GM23338 (cell line): ENCODE data around the gene MAN2C1. TPM values are rescaled to one million over a fixed set of nuclear protein-coding genes. Genes with fewer than 3 reads are reported as not detected.

Experiments
- ATAC-seq: fragments of 200-7000 bp; cut with Tn5 transposase; 3 replicates; pipeline ENCODE4 v1.9.1; 2020
- DNase-seq: peaks from one replicate; pipeline ENCODE4 v3.0.0-alpha.2; 2015; ENCODE audit warnings: low spot score
- H2AFZ ChIP-seq: fragments of 200-600 bp; sonication (generic); 2 replicates; pipeline ENCODE4 v1.8.0; 2016; ENCODE audit warnings: antibody characterized with exemption, mild to moderate bottlenecking, moderate library complexity
- H3F3A ChIP-seq: fragments of 200-600 bp; sonication (generic); replicated peaks from 2 replicates; pipeline ENCODE4 v1.8.0; 2017; ENCODE audit warnings: antibody characterized with exemption, mixed run types, low read depth
- H3K27ac ChIP-seq: fragments of 200-600 bp; sonication (generic); 2 replicates; pipeline ENCODE4 v1.6.1; 2016; ENCODE audit warnings: low read depth
- H3K27me3 ChIP-seq: fragments of 200-600 bp; sonication (generic); 2 replicates; pipeline ENCODE4 v1.8.0; 2016; ENCODE audit warnings: mild to moderate bottlenecking, mixed run types, moderate library complexity; ENCODE audit not compliant: insufficient read depth
- H3K36me3 ChIP-seq: fragments of 200-600 bp; sonication (generic); 2 replicates; pipeline ENCODE4 v1.8.0; 2016; ENCODE audit warnings: mild to moderate bottlenecking; ENCODE audit not compliant: insufficient read depth
- H3K4me1 ChIP-seq: fragments of 200-600 bp; sonication (generic); 2 replicates; pipeline ENCODE4 v1.8.0; 2016; ENCODE audit warnings: mild to moderate bottlenecking, moderate library complexity; ENCODE audit not compliant: insufficient read depth
- H3K4me2 ChIP-seq: fragments of 200-600 bp; sonication (generic); 2 replicates; pipeline ENCODE4 v1.7.1; 2017; ENCODE audit warnings: mixed run types
- H3K4me3 ChIP-seq: fragments of 200-600 bp; sonication (generic); 2 replicates; pipeline ENCODE4 v1.6.1; 2016; ENCODE audit warnings: mixed run types
- H3K79me2 ChIP-seq: fragments of 200-600 bp; sonication (generic); replicated peaks from 2 replicates; pipeline ENCODE4 v1.8.0; 2017; ENCODE audit warnings: mild to moderate bottlenecking; ENCODE audit not compliant: insufficient read depth
- H3K9me2 ChIP-seq: fragments of 200-600 bp; sonication (generic); 2 replicates; pipeline ENCODE4 v1.8.0; 2017; ENCODE audit not compliant: insufficient read depth
- H4K20me1 ChIP-seq: fragments of 200-600 bp; sonication (generic); replicated peaks from 2 replicates; pipeline ENCODE4 v1.8.0; 2017; ENCODE audit warnings: mild to moderate bottlenecking; ENCODE audit not compliant: insufficient read depth
- H3K27ac Mint-ChIP-seq: 2 replicates; pipeline ENCODE4 v1.8.0; 2020; ENCODE audit warnings: inconsistent platforms, mild to moderate bottlenecking, moderate library complexity, mixed read lengths
- H3K27me3 Mint-ChIP-seq: 3 replicates; pipeline ENCODE4 v1.8.0; 2022; ENCODE audit warnings: low read depth, mild to moderate bottlenecking, moderate library complexity, mixed read lengths, inconsistent platforms; ENCODE audit not compliant: insufficient read depth, poor library complexity
- H3K36me3 Mint-ChIP-seq: 3 replicates; pipeline ENCODE4 v1.8.0; 2021; ENCODE audit warnings: low read depth, mild to moderate bottlenecking, inconsistent platforms, moderate library complexity, mixed read lengths
- H3K4me1 Mint-ChIP-seq: 3 replicates; pipeline ENCODE4 v1.8.0; 2020; ENCODE audit warnings: mild to moderate bottlenecking, inconsistent platforms, mixed read lengths
- H3K4me3 Mint-ChIP-seq: 3 replicates; pipeline ENCODE4 v1.8.0; 2021; ENCODE audit warnings: moderate library complexity, mild to moderate bottlenecking, inconsistent platforms, mixed read lengths
- H3K9me3 Mint-ChIP-seq: 3 replicates; pipeline ENCODE4 v1.8.0; 2020; ENCODE audit warnings: moderate library complexity, mild to moderate bottlenecking, inconsistent platforms, mixed read lengths
- CREB1 ChIP-seq: fragments of 250-450 bp; sonication (Bioruptor Pico); IDR thresholded peaks from 2 replicates; pipeline ENCODE4 v1.5.0; 2020; ENCODE audit warnings: low read depth, mild to moderate bottlenecking, moderate library complexity
- JUNB ChIP-seq: IDR thresholded peaks from one replicate; pipeline ENCODE4 v1.6.1; 2016; ENCODE audit warnings: antibody characterized with exemption; ENCODE audit not compliant: unreplicated experiment
- NANOG ChIP-seq: IDR thresholded peaks from 2 replicates; pipeline ENCODE4 v1.6.1; 2016; ENCODE audit warnings: antibody characterized with exemption, borderline replicate concordance
- POLR2AphosphoS5 ChIP-seq: IDR thresholded peaks from 2 replicates; pipeline ENCODE4 v1.6.1; 2016; ENCODE audit warnings: antibody characterized with exemption, low read depth
- ZNF114 ChIP-seq: fragments of 250-450 bp; sonication (Bioruptor Pico); IDR thresholded peaks from 2 replicates; pipeline ENCODE4 v1.5.0; 2020; ENCODE audit warnings: mild to moderate bottlenecking, moderate library complexity
- ZNF331 ChIP-seq: fragments of 250-450 bp; sonication (Bioruptor Pico); IDR thresholded peaks from 2 replicates; pipeline ENCODE4 v1.5.0; 2020; ENCODE audit warnings: low read depth, mild to moderate bottlenecking, moderate library complexity
- ZNF462 ChIP-seq: fragments of 250-450 bp; sonication (Bioruptor Pico); IDR thresholded peaks from 2 replicates; pipeline ENCODE4 v1.5.0; 2020; ENCODE audit warnings: mild to moderate bottlenecking, moderate library complexity
- polyA plus RNA-seq: library from polyadenylated mRNA; unstranded; fragments of >200 nt; fragmentation: Nextera tagmentation; extraction: Ambion mirVana; gene quantifications from 2 replicates; pipeline ENCODE4 v1.2.1, GENCODE V29; 2016
- total RNA-seq: library from RNA; depleted of rRNA; stranded (reverse); fragments of >200 nt; shearing (Covaris generic); gene quantifications from 2 replicates; pipeline ENCODE4 v1.2.3, GENCODE V29; 2014
- TF ChIP-seq, protein P1 (sequence below): IDR thresholded peaks from one replicate; pipeline ENCODE4 v1.6.1; 2018; ENCODE audit warnings: antibody characterized with exemption; ENCODE audit not compliant: unreplicated experiment
- TF ChIP-seq, protein P2 (sequence below): IDR thresholded peaks from 2 replicates; pipeline ENCODE4 v1.6.1; 2016; ENCODE audit warnings: antibody characterized with exemption

Gene MAN2C1
- total and polyA plus RNA-seq, 2 experiments from 2014 or later, result 42.3 to 129 TPM

GRCh38 chr15:75380773-75381172 lies 12.4 kb upstream of the MAN2C1 start:
- Histone ChIP-seq H3K36me3 (peaks cover 63% of the 10 kb centered on the region), H3K9me2 (no peaks in the 10 kb centered on the region), H3K27ac (no peak overlapping the region), H3K4me2 (no peak overlapping the region), H3F3A (0 out of 2 replicates have a peak, but pooled peaks cover 9% of the 10 kb centered on the region), H2AFZ (no peak overlapping the region), H3K27me3 (no peaks in the 10 kb centered on the region), H3K4me3 (no peak overlapping the region), H3K4me1 (no peaks in the 10 kb centered on the region), H4K20me1 (peaks cover 30% of the 10 kb centered on the region), H3K79me2 (no peaks in the 10 kb centered on the region)
- Mint-ChIP-seq H3K9me3 (no peaks in the 10 kb centered on the region), H3K4me3 (no peak overlapping the region), H3K27me3 (no peaks in the 10 kb centered on the region), H3K36me3 (peaks cover 82% of the 10 kb centered on the region), H3K4me1 (no peaks in the 10 kb centered on the region), H3K27ac (no peak overlapping the region)
- no peak for ATAC-seq
- TF ChIP-seq ZNF114 (CRISPR knock-in tag), result no peak
- TF ChIP-seq, protein P1, sequence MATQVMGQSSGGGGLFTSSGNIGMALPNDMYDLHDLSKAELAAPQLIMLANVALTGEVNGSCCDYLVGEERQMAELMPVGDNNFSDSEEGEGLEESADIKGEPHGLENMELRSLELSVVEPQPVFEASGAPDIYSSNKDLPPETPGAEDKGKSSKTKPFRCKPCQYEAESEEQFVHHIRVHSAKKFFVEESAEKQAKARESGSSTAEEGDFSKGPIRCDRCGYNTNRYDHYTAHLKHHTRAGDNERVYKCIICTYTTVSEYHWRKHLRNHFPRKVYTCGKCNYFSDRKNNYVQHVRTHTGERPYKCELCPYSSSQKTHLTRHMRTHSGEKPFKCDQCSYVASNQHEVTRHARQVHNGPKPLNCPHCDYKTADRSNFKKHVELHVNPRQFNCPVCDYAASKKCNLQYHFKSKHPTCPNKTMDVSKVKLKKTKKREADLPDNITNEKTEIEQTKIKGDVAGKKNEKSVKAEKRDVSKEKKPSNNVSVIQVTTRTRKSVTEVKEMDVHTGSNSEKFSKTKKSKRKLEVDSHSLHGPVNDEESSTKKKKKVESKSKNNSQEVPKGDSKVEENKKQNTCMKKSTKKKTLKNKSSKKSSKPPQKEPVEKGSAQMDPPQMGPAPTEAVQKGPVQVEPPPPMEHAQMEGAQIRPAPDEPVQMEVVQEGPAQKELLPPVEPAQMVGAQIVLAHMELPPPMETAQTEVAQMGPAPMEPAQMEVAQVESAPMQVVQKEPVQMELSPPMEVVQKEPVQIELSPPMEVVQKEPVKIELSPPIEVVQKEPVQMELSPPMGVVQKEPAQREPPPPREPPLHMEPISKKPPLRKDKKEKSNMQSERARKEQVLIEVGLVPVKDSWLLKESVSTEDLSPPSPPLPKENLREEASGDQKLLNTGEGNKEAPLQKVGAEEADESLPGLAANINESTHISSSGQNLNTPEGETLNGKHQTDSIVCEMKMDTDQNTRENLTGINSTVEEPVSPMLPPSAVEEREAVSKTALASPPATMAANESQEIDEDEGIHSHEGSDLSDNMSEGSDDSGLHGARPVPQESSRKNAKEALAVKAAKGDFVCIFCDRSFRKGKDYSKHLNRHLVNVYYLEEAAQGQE, result no peak
- DNase-seq, result no peak

DNA sequence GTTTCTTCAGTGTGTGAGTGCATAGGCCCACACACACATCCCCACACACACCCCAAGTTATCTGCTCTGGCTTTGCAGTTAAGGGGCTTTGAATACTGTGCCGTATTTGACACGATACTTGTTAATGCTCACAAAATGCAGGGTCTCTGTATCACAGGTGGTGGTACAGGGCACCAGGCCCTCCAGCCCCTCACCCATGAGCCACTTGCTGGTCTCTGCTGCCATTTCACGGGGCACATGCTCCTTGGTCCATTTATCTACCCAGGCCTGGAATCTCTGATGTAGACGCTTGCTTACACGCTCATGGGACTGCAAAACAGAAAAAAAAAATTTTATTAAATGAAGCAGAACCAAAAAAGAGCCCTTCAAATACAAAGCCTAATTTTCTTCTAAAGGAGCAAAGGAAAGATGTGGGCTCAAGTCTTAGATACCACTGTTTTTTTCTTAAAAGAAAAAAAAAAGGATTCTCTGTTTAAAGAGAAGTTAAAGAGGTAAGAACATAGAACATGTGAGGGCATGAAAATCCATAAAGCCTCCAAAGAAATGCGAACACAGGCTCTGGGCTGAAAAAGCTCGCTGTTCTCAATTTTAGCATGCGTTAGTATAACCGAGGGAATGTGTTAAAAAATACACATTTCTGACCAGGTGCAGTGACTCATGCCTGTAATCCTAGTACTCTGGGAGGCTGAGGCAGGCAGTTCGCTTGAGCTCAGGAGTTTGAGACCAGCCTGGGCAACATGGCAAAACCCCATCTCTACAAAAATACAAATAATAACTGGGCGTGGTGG lies 3.7 kb upstream of the MAN2C1 start:
- H3K9me3 Mint-ChIP-seq, result no peaks in the 10 kb centered on the region; the same call in 2 of the 3 replicates
- H3K4me1 Mint-ChIP-seq, result peaks cover 12% of the 10 kb centered on the region
- Histone ChIP-seq H3K27me3 (no peaks in the 10 kb centered on the region), H3K9me2 (no peaks in the 10 kb centered on the region), H3K4me2 (no peak overlapping the region), H4K20me1 (peaks cover 26% of the 10 kb centered on the region), H3K79me2 (peaks cover 15% of the 10 kb centered on the region), H3F3A (peaks cover 35% of the 10 kb centered on the region; the same call in 1 of the 2 replicates), H3K4me3 (no peak overlapping the region), H3K36me3 (peaks cover 42% of the 10 kb centered on the region), H3K4me1 (peaks cover 13% of the 10 kb centered on the region; the same call in 1 of the 2 replicates), H3K27ac (0 out of 2 replicates have a peak overlapping the region, but pooled peaks have one; percentile 32), H2AFZ (no peak overlapping the region)
- H3K36me3 Mint-ChIP-seq, result peaks cover 67% of the 10 kb centered on the region
- no peak overlapping the region for H3K4me3 Mint-ChIP-seq
- H3K27me3 Mint-ChIP-seq, result peaks cover 13% of the 10 kb centered on the region
- no peak overlapping the region for H3K27ac Mint-ChIP-seq
- no peak for DNase-seq
- ATAC-seq, result no peak
- TF ChIP-seq NANOG, result no peak
- TF ChIP-seq, protein P2, sequence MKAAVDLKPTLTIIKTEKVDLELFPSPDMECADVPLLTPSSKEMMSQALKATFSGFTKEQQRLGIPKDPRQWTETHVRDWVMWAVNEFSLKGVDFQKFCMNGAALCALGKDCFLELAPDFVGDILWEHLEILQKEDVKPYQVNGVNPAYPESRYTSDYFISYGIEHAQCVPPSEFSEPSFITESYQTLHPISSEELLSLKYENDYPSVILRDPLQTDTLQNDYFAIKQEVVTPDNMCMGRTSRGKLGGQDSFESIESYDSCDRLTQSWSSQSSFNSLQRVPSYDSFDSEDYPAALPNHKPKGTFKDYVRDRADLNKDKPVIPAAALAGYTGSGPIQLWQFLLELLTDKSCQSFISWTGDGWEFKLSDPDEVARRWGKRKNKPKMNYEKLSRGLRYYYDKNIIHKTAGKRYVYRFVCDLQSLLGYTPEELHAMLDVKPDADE, result no peak
- no peak for TF ChIP-seq ZNF331
- TF ChIP-seq ZNF462, result no peak
- no peak for TF ChIP-seq CREB1 (CRISPR knock-in tag)
- TF ChIP-seq POLR2AphosphoS5, result no peak
- no peak for TF ChIP-seq JUNB
- TF ChIP-seq ZNF114 (CRISPR knock-in tag), result no peak
